ENCODE data around the gene DOK6.

The DOK6 gene

GRCh38 chr18:69880083-69880482 lies 479.4 kb downstream of the DOK6 start:
- DNase-seq (ENCODE audit: extremely low read depth, low read depth) = no peak
- H3K4me3 ChIP-seq (replicated peaks; ENCODE audit: low read depth, low read length) = no peak overlapping the region
- no peak for TF ChIP-seq CTCF (IDR thresholded peaks at IDR 0.05; ENCODE audit: low read depth, low read length, missing control alignments)

- DNase-seq (ENCODE audit: extremely low read depth, low read depth) = no peak
- H3K4me3 ChIP-seq (replicated peaks; ENCODE audit: low read depth, low read length) = no peak overlapping the region
- no peak for TF ChIP-seq CTCF (IDR thresholded peaks at IDR 0.05; ENCODE audit: low read depth, low read length, missing control alignments)
These were observed 482.4 kb downstream of the DOK6 start for GRCh38 chr18:69882965-69883668.

GRCh38 chr18:69883781-69884180 lies 483.1 kb downstream of the DOK6 start:
- TF ChIP-seq CTCF (IDR thresholded peaks at IDR 0.05; ENCODE audit: low read depth, low read length, missing control alignments) = no peak
- DNase-seq (ENCODE audit: extremely low read depth, low read depth) = no peak
- H3K4me3 ChIP-seq (replicated peaks; ENCODE audit: low read depth, low read length) = no peak overlapping the region

GRCh38 chr18:69885355-69885754 lies 484.7 kb downstream of the DOK6 start:
- H3K4me3 ChIP-seq (replicated peaks; ENCODE audit: low read depth, low read length) = no peak overlapping the region
- no peak for TF ChIP-seq CTCF (IDR thresholded peaks at IDR 0.05; ENCODE audit: low read depth, low read length, missing control alignments)
- DNase-seq (ENCODE audit: extremely low read depth, low read depth) = no peak

- H3K4me3 ChIP-seq (replicated peaks; ENCODE audit: low read depth, low read length) = no peak overlapping the region
- DNase-seq (ENCODE audit: extremely low read depth, low read depth) = no peak
- no peak for TF ChIP-seq CTCF (IDR thresholded peaks at IDR 0.05; ENCODE audit: low read depth, low read length, missing control alignments)
These were observed 485.3 kb downstream of the DOK6 start for GRCh38 chr18:69885841-69886531.

- no peak for DNase-seq (ENCODE audit: extremely low read depth, low read depth)
- TF ChIP-seq CTCF (IDR thresholded peaks at IDR 0.05; ENCODE audit: low read depth, low read length, missing control alignments) = no peak
- no peak overlapping the region for H3K4me3 ChIP-seq (replicated peaks; ENCODE audit: low read depth, low read length)
These were observed 486.6 kb downstream of the DOK6 start for GRCh38 chr18:69887256-69887655.

Data from HFF-Myc (cell line).